Sciatic nerve (tissue), 2 donors: Measurements from ENCODE around the gene AVEN. TPM values are rescaled to one million over a fixed set of nuclear protein-coding genes. Genes with fewer than 3 reads are reported as not detected.
"Not testable (repeated sequence)": the region's sequence is repeated elsewhere in the genome, so short reads cannot be mapped to it uniquely, and the experiment has no call there.

Source experiments
- ATAC-seq: fragments of 200-7000 bp; cut with Tn5 transposase; one replicate; pipeline ENCODE4 v1.9.1; 2020; ENCODE audit warnings: mild to moderate bottlenecking, moderate library complexity
- DNase-seq: peaks from one replicate; pipeline ENCODE4 v3.0.0-alpha.2; 2020; ENCODE audit warnings: low spot score
- intact Hi-C: fragments of 100-400 bp; cut with DNase I; formaldehyde crosslinking; loops from one replicate; pipeline ENCODE4 v1.14.2; 2022
- total RNA-seq: library from RNA; stranded (reverse); fragmentation: NEBNext Ultra II Directional; extraction: Animal tissue kit (Norgen Biotek cat#: 25700); gene quantifications from one replicate; pipeline ENCODE4 v1.2.1, GENCODE V29; 2021
- donor health status: DM: no; HTN: no; CAD: no.
- donor health status: DM: no; HTN: no; CAD: no.

The AVEN gene
- total RNA-seq, 1 donor from 2014 or later: 11.4 TPM

DNA sequence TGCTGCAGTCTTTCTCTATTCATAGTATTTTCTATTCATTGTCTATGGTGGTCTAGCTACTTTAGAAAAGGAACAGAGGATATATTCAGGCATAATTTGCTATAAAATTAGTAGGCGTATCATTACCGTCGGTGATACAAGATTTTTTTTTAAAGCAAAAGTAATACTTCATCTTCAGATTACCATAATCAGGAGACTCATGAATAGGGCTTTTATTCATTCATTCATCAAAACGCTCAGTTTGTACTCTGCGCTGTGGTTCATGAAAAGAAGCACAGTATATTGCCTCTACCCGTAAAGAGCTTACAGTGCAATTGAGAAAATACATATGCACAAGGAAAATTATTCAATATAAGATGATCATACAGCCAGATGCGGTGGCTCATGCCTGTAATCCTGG is 207.4 kb downstream of the AVEN start:
- DNase-seq (no peak), ATAC-seq (no peak)
- intact Hi-C loops: no loop called here

GRCh38 chr15:33830351-33830750 is 208.7 kb downstream of the AVEN start:
- intact Hi-C loops: no loop called here
- ATAC-seq: no peak
- DNase-seq: no peak

GRCh38 chr15:33826201-33826600 is 212.8 kb downstream of the AVEN start:
- DNase-seq (no peak), ATAC-seq (no peak)
- intact Hi-C loops: no loop called here

DNA sequence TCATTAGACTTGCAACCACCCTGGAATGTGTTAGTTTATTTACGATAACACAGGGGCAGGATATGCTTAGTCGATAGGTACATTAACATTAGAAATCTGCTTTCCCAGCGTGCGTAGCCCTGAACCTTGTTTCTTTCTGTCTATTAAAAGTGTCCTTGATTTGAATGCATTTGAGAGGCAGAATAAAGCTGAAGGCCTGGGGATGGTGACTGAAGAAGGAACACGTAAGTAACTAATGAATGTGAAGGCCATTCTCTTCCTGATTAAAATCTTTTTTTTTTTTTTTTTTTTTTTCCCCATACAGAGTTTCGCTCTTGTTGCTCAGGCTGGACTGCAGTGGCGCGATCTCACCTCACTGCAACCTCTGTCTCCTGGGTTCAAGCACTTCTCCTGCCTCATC is 213.6 kb downstream of the AVEN start:
- ATAC-seq (no peak), DNase-seq (no peak)
- intact Hi-C loops: no loop called here

GRCh38 chr15:33823119-33823518 is 215.9 kb downstream of the AVEN start:
- intact Hi-C loops: no loop called here
- ATAC-seq (no peak), DNase-seq (no peak)

GRCh38 chr15:33822479-33822878 is 216.5 kb downstream of the AVEN start:
- no peak for ATAC-seq
- intact Hi-C loops: no loop called here
- no peak for DNase-seq

DNA sequence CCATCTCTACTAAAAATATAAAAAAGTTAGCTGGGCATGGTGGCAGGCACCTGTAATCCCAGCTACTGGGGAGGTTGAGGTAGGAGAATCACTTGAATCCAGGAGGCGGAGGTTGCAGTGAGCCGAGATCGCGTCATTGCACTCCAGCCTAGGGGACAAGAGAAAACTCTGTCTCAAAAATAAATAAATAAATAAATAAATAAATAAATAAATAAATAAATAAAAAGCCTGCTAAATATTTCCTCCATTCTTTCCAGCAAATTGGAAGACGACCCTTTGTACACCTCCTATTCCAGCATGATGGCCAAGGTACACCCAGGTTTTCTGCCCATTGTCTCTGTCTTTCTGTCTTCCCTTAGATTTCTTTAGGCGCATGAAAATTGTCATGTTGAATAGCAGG is 219.5 kb downstream of the AVEN start:
- intact Hi-C loops, ATAC-seq, DNase-seq: not testable (repeated sequence)

Other genes starting within 250 kb of the AVEN start
- 0.18 TPM for gene CHRM5, start 70.7 kb downstream of the AVEN start, total RNA-seq
- 62.9 TPM for gene EMC7, start 62.7 kb upstream of the AVEN start, total RNA-seq
- 1.9 TPM for gene PGBD4, start 62.9 kb upstream of the AVEN start, total RNA-seq
- 80.7 TPM for gene KATNBL1, start 170.9 kb upstream of the AVEN start, total RNA-seq
- 73.9 TPM for gene EMC4, start 185.8 kb upstream of the AVEN start, total RNA-seq